ENCODE data around the gene DNMBP. TPM values are rescaled to one million over a fixed set of nuclear protein-coding genes. Genes with fewer than 3 reads are reported as not detected.

DNMBP gene
- total RNA-seq, 4 donors from 2014 or later, result 9.5 to 15.8 (median 11.4) TPM

- no peak for TF ChIP-seq POLR2A (IDR thresholded peaks at IDR 0.05)
- TF ChIP-seq, protein P1, sequence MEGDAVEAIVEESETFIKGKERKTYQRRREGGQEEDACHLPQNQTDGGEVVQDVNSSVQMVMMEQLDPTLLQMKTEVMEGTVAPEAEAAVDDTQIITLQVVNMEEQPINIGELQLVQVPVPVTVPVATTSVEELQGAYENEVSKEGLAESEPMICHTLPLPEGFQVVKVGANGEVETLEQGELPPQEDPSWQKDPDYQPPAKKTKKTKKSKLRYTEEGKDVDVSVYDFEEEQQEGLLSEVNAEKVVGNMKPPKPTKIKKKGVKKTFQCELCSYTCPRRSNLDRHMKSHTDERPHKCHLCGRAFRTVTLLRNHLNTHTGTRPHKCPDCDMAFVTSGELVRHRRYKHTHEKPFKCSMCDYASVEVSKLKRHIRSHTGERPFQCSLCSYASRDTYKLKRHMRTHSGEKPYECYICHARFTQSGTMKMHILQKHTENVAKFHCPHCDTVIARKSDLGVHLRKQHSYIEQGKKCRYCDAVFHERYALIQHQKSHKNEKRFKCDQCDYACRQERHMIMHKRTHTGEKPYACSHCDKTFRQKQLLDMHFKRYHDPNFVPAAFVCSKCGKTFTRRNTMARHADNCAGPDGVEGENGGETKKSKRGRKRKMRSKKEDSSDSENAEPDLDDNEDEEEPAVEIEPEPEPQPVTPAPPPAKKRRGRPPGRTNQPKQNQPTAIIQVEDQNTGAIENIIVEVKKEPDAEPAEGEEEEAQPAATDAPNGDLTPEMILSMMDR (IDR thresholded peaks at IDR 0.05), result no peak
- Histone ChIP-seq H3K9me3 (no peaks in the 10 kb centered on the region), H3K27me3 (no peaks in the 10 kb centered on the region), H3K4me3 (no peak overlapping the region), H3K4me1 (no peaks in the 10 kb centered on the region), H3K27ac (no peak overlapping the region), H3K36me3 (peaks cover 11 to 67% (median 22%) of the 10 kb centered on the region in 3 donors)
- intact Hi-C loops (cut with DNase I), result no loop called here
- WGBS, 2 donors, result 66 to 83% methylated on average over 5 of the region's 5 CpGs
- no peak for DNase-seq
Observed at GRCh38 chr10:99875473-99875872, 134.3 kb downstream of the DNMBP start.

DNA sequence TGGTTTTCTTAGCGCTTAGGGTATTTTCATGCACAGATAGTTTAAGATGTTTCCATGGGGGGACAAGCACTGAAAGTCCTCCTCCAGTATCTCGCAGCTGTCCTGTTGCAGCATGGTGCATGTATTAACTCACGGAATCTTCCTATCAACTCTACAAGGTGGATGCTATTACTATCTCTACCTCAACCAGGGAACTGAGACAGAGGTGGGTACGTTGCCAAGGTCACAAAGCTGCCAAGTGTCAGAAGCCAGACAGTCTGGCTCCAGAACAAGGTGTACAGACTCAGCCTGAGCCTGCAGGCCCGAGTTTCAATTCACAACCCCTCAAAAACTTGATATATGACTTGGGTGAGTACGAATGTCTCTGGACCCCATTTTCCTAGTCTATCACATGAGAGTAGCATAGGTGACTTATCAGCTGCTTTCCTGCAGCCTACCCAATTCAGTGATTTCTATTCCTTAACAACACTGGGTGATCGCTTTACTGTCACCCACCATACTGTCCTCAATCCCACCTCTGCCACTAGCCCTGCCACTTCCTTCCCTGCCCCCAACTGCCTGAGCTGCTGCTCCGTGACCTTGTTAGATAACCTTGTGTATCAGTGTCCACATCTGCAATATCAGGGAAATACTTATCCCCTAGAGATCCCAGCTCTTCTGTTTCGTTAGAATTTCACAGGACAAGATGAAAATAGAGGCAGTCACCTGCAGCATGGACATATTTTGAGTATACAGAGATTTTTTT is 135.2 kb downstream of the DNMBP start:
- Histone ChIP-seq H3K4me1 (no peaks in the 10 kb centered on the region), H3K27me3 (peaks cover 0 to 6% (median 0%) of the 10 kb centered on the region in 4 donors), H3K27ac (no peak overlapping the region), H3K9me3 (no peaks in the 10 kb centered on the region), H3K36me3 (peaks cover 11 to 57% (median 22%) of the 10 kb centered on the region in 3 donors), H3K4me3 (no peak overlapping the region)
- intact Hi-C loops (cut with DNase I), result no loop called here
- TF ChIP-seq, protein P1 (IDR thresholded peaks at IDR 0.05), result no peak
- TF ChIP-seq POLR2A (IDR thresholded peaks at IDR 0.05), result no peak
- WGBS, 2 donors, result 76 to 86% methylated on average over 8 to 9 of the region's 9 CpGs
- no peak for DNase-seq

GRCh38 chr10:99873846-99874245 is 135.9 kb downstream of the DNMBP start:
- H3K4me3 ChIP-seq, result no peak overlapping the region
- H3K36me3 ChIP-seq, result peaks cover 11 to 50% (median 22%) of the 10 kb centered on the region in 3 donors
- H3K27ac ChIP-seq, result no peak overlapping the region
- no peaks in the 10 kb centered on the region for H3K9me3 ChIP-seq
- no peak for TF ChIP-seq POLR2A (IDR thresholded peaks at IDR 0.05)
- TF ChIP-seq, protein P1 (IDR thresholded peaks at IDR 0.05), result no peak
- H3K4me1 ChIP-seq, result no peaks in the 10 kb centered on the region
- no peak for DNase-seq
- peaks cover 0 to 11% (median 0%) of the 10 kb centered on the region in 4 donors for H3K27me3 ChIP-seq
- WGBS, 2 donors, result 87 to 94% methylated on average over 5 of the region's 5 CpGs
- intact Hi-C loops (cut with DNase I), result no loop called here

DNA sequence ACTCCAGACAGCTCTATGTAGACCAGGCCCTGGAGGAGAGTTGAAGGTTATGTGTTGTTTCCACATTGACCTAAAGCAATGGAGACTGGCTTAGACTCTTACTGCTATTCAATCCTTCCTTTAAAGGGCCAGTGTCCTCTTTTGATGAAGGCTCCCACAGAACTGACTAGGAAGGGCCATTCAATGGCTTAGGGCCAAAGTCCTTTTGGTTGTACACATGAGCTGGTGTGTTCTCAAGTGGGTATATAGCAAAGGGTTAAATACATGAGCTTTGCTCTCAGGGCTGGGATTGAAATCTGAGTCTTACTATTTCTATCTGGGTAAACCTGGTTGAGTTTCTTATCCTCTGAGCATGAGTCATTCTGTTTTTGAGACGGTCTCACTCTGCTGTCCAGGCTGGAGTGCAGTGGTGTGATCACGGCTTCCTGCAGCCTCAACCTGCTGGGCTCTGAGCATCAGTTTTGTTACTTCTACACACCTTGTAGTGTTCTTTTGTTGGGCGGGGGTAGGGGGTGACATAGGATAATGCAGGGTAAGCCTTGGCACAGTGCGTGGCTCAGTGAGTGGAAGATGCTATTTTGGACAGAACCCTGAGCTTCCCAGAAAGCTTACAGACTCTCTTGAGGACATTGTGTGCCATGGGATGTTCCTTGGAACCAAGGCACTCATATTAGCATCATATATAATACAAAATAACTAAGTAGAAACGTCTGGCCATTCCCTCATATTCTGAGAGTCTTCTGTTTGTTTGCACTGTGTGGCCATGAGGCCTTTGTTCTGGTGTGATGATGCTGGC is 137.2 kb downstream of the DNMBP start:
- Histone ChIP-seq H3K36me3 (peaks cover 0 to 38% (median 10%) of the 10 kb centered on the region in 3 donors), H3K4me3 (no peak overlapping the region), H3K9me3 (no peaks in the 10 kb centered on the region), H3K27ac (no peak overlapping the region), H3K27me3 (peaks cover 0 to 11% (median 0%) of the 10 kb centered on the region in 4 donors), H3K4me1 (no peaks in the 10 kb centered on the region)
- TF ChIP-seq, protein P1 (IDR thresholded peaks at IDR 0.05), result no peak
- no peak for TF ChIP-seq POLR2A (IDR thresholded peaks at IDR 0.05)
- intact Hi-C loops (cut with DNase I), result no loop called here
- DNase-seq, result no peak
- WGBS, 2 donors, result 59 to 72% methylated on average over 4 to 5 of the region's 5 CpGs
